Lung (tissue), 12 donors: ENCODE measurements around the gene MIPOL1. TPM values are rescaled to one million over a fixed set of nuclear protein-coding genes. Genes with fewer than 3 reads are reported as not detected.

Experiments
- ATAC-seq: fragments of 200-7000 bp; cut with Tn5 transposase; one replicate; pipeline ENCODE4 v1.9.1; 2020; ENCODE audit warnings: moderate number of reproducible peaks; ENCODE audit not compliant: insufficient read depth, low FRiP score
- DNase-seq, 3 donors: peaks; one replicate each; pipeline ENCODE4 v3.0.0-alpha.2; 2013 to 2017
- H3K27ac ChIP-seq, 2 donors: one replicate each; pipeline ENCODE4 v1.5.1; 2013; ENCODE audit warnings: mild to moderate bottlenecking in 2 of 2, moderate library complexity in 2 of 2, control low read depth in 1 of 2, inconsistent platforms in 1 of 2, low read depth in 1 of 2, low read length in 1 of 2
- H3K27me3 ChIP-seq, 3 donors: one replicate each; pipeline ENCODE4 v1.5.1; 2013; ENCODE audit warnings: low read length in 2 of 3; ENCODE audit not compliant: control insufficient read depth in 3 of 3, insufficient read depth in 3 of 3
- H3K36me3 ChIP-seq, 4 donors: one replicate each; pipeline ENCODE4 v1.5.1; 2013; ENCODE audit warnings: low read length in 4 of 4, mild to moderate bottlenecking in 1 of 4, moderate library complexity in 1 of 4; ENCODE audit not compliant: control insufficient read depth in 4 of 4, insufficient read depth in 4 of 4
- H3K4me1 ChIP-seq, 5 donors: one replicate each; pipeline ENCODE4 v1.5.1; 2013; ENCODE audit warnings: low read length in 5 of 5, mild to moderate bottlenecking in 2 of 5, moderate library complexity in 1 of 5; ENCODE audit not compliant: control insufficient read depth in 5 of 5, insufficient read depth in 5 of 5
- H3K4me3 ChIP-seq: one replicate; pipeline ENCODE4 v1.5.1; 2013; ENCODE audit warnings: mild to moderate bottlenecking, control low read depth, moderate library complexity
- H3K9ac ChIP-seq, 2 donors: one replicate each; pipeline ENCODE4 v1.5.1; 2013; ENCODE audit warnings: low read length in 2 of 2, control low read depth in 1 of 2; ENCODE audit not compliant: insufficient read depth in 1 of 2
- H3K9me3 ChIP-seq, 4 donors: one replicate each; pipeline ENCODE4 v1.5.1; 2013; ENCODE audit warnings: low read length in 3 of 4, mild to moderate bottlenecking in 1 of 4, moderate library complexity in 1 of 4; ENCODE audit not compliant: control insufficient read depth in 4 of 4, insufficient read depth in 3 of 4
- WGBS, 2 donors: extraction: QIAGEN DNeasy Blood & Tissue Kit; methylation state at CpG; one replicate each; pipeline ENCODE4 v1.1.7; 2013; 5-methylcytosine and 5-hydroxymethylcytosine counted together
- polyA plus RNA-seq, 2 donors: library from polyadenylated mRNA; stranded (reverse); fragments of 200-250 nt; gene quantifications; one replicate each; pipeline ENCODE4 v1.2.1, GENCODE V29; 2013
- total RNA-seq, 2 donors: library from RNA; depleted of rRNA in 1 of 2; stranded (reverse); fragments of >200 nt in 1 of 2; gene quantifications; one replicate each; pipeline ENCODE4 v1.2.1, GENCODE V29; 2014 to 2021
- TF ChIP-seq, protein P1 (sequence below): IDR thresholded peaks from 2 replicates; pipeline ENCODE4 v1.5.1; 2012; ENCODE audit warnings: mild to moderate bottlenecking; ENCODE audit errors: control extremely low read depth, extremely low read depth
- donor health status: control.
- donor health status: control.
- donor health status: Bipolar disorder and iron deficiency.
- donor health status: healthy.
- donor health status: DM: yes; HTN: yes; CAD: no.

MIPOL1 gene
- total and polyA plus RNA-seq, 4 donors: 2.3 to 49.9 (median 7.0) TPM

GRCh38 chr14:37428954-37429353 is 231.2 kb downstream of the MIPOL1 start:
- Histone ChIP-seq H3K27ac (no peak overlapping the region), H3K4me3 (no peak overlapping the region), H3K36me3 (no peaks in the 10 kb centered on the region), H3K4me1 (no peaks in the 10 kb centered on the region), H3K9ac (no peak overlapping the region), H3K27me3 (no peaks in the 10 kb centered on the region), H3K9me3 (no peaks in the 10 kb centered on the region)
- 63 to 85% methylated on average over 1 of the region's 1 CpG for WGBS, 2 donors
- DNase-seq: peak in 1 of 3 donors; percentile 32
- TF ChIP-seq, protein P1, sequence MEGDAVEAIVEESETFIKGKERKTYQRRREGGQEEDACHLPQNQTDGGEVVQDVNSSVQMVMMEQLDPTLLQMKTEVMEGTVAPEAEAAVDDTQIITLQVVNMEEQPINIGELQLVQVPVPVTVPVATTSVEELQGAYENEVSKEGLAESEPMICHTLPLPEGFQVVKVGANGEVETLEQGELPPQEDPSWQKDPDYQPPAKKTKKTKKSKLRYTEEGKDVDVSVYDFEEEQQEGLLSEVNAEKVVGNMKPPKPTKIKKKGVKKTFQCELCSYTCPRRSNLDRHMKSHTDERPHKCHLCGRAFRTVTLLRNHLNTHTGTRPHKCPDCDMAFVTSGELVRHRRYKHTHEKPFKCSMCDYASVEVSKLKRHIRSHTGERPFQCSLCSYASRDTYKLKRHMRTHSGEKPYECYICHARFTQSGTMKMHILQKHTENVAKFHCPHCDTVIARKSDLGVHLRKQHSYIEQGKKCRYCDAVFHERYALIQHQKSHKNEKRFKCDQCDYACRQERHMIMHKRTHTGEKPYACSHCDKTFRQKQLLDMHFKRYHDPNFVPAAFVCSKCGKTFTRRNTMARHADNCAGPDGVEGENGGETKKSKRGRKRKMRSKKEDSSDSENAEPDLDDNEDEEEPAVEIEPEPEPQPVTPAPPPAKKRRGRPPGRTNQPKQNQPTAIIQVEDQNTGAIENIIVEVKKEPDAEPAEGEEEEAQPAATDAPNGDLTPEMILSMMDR: no peak
- ATAC-seq: no peak

GRCh38 chr14:37429618-37430017 is 231.9 kb downstream of the MIPOL1 start:
- WGBS, 2 donors: 82 to 84% methylated on average over 1 of the region's 1 CpG
- Histone ChIP-seq H3K36me3 (no peaks in the 10 kb centered on the region), H3K27me3 (no peaks in the 10 kb centered on the region), H3K9ac (no peak overlapping the region), H3K9me3 (no peaks in the 10 kb centered on the region), H3K4me1 (no peaks in the 10 kb centered on the region), H3K4me3 (no peak overlapping the region), H3K27ac (no peak overlapping the region)
- DNase-seq: no peak
- TF ChIP-seq, protein P1: no peak
- ATAC-seq: no peak

GRCh38 chr14:37434867-37435266 is 237.1 kb downstream of the MIPOL1 start:
- TF ChIP-seq, protein P1: no peak
- H3K4me1 ChIP-seq: no peaks in the 10 kb centered on the region
- no peaks in the 10 kb centered on the region for H3K9me3 ChIP-seq
- no peak for DNase-seq
- no peak overlapping the region for H3K9ac ChIP-seq
- 93% methylated on average over 3 of the region's 3 CpGs for WGBS, 2 donors
- H3K27me3 ChIP-seq: no peaks in the 10 kb centered on the region
- no peaks in the 10 kb centered on the region for H3K36me3 ChIP-seq
- no peak overlapping the region for H3K27ac ChIP-seq
- no peak overlapping the region for H3K4me3 ChIP-seq
- ATAC-seq: no peak

DNA sequence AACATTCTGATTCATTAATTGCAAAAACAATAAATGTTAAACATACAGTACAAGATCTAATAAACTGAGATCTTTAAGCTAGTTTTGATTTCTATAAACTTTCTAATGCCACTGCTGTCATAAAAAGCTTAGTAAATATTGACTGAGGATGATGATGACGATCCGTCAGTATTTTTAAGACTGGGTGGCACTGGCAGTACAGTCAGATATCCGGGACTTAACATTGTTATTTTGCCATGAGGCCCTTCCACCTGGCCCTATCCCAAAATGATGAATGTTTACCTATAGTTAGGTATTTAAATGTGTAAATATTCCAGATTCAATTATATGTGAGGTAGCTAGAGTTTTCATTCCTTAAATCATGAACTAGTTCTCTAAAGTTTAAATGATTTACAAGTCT is 238.8 kb downstream of the MIPOL1 start:
- no peaks in the 10 kb centered on the region for H3K36me3 ChIP-seq
- H3K4me1 ChIP-seq: no peaks in the 10 kb centered on the region
- no peak for ATAC-seq
- no peak for DNase-seq
- no peak overlapping the region for H3K9ac ChIP-seq
- no peaks in the 10 kb centered on the region for H3K9me3 ChIP-seq
- TF ChIP-seq, protein P1: no peak
- no peak overlapping the region for H3K4me3 ChIP-seq
- WGBS, 2 donors: 71 to 86% methylated on average over 3 of the region's 3 CpGs
- H3K27me3 ChIP-seq: no peaks in the 10 kb centered on the region
- H3K27ac ChIP-seq: no peak overlapping the region
